ENCODE measurements around the gene KLHDC8B.
"Not testable (repeated sequence)": the region's sequence is repeated elsewhere in the genome, so short reads cannot be mapped to it uniquely, and the experiment has no call there.

Gene KLHDC8B

GRCh38 chr3:49183873-49184272 is 12.5 kb downstream of the KLHDC8B start:
- peaks cover 6% of the 10 kb centered on the region for H3K4me1 ChIP-seq (ENCODE audit: control insufficient read depth, insufficient read depth, low read length, poor library complexity, severe bottlenecking)
- 89 to 100% methylated on average over 1 of the region's 1 CpG for WGBS, 2 experiments (ENCODE audit: insufficient coverage in 2 of 2)
- no peak overlapping the region for H3K27ac ChIP-seq (ENCODE audit: low read depth, low read length, severe bottlenecking)
- H3K4me3 ChIP-seq (ENCODE audit: extremely low read depth, insufficient read depth, low read length, poor library complexity, severe bottlenecking) = no peak overlapping the region
- H3K36me3 ChIP-seq (ENCODE audit: control insufficient read depth, insufficient read depth, low read length) = no peaks in the 10 kb centered on the region
- no peaks in the 10 kb centered on the region for H3K9me3 ChIP-seq (ENCODE audit: control insufficient read depth, low read length)

DNA sequence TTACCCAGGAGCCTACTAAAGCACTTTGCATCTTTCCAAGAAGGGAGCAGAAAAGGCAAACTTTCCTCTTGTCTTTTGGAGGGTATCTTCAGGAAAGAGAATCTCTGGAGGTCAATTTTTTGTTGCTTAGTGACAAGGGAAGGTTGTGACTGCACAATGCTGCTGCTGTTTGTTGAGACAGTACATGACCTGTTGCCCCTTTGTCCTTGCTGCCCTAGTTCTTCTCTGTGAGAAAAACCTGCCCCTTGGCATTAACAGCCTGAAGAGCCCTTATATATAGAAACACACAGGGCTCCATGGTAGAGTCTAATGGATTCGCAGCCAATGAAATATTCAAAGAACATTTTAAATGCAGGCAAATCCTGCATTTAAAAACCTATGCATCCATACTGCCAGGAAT is 20.3 kb downstream of the KLHDC8B start:
- H3K4me3 ChIP-seq (ENCODE audit: extremely low read depth, insufficient read depth, low read length, poor library complexity, severe bottlenecking) = no peak overlapping the region
- no peaks in the 10 kb centered on the region for H3K9me3 ChIP-seq (ENCODE audit: control insufficient read depth, low read length)
- peaks cover 6% of the 10 kb centered on the region for H3K4me1 ChIP-seq (ENCODE audit: control insufficient read depth, insufficient read depth, low read length, poor library complexity, severe bottlenecking)
- no peak overlapping the region for H3K27ac ChIP-seq (ENCODE audit: low read depth, low read length, severe bottlenecking)
- WGBS, 2 experiments (ENCODE audit: insufficient coverage in 2 of 2) = 100% methylated on average over 1 of the region's 1 CpG; no CpG with 5 or more reads in 1 of the 2 experiments
- H3K36me3 ChIP-seq (ENCODE audit: control insufficient read depth, insufficient read depth, low read length) = no peaks in the 10 kb centered on the region

DNA sequence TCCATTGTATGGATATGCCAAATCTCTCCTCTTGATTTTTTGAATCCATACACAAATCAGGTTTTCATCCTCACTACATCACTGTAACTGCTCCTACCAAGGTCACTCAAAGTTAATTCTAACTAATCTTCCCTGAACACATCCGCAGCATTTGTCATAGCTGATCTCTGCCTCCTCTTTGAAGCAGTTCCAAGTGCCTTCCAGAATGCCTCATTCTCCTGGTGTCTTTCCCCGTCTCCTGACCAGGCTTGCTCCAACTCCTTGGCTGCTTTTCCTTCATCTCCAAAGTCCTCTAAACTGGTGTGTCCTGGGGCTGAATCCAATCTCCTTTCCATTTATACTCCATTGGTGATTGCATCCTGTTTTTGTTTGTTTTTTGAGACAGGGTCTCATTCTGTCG is 26.8 kb downstream of the KLHDC8B start:
- no peaks in the 10 kb centered on the region for H3K9me3 ChIP-seq (ENCODE audit: control insufficient read depth, low read length)
- 87 to 100% methylated on average over 2 to 3 of the region's 3 CpGs for WGBS, 2 experiments (ENCODE audit: insufficient coverage in 2 of 2)
- H3K4me1 ChIP-seq (ENCODE audit: control insufficient read depth, insufficient read depth, low read length, poor library complexity, severe bottlenecking) = no peaks in the 10 kb centered on the region
- H3K36me3 ChIP-seq (ENCODE audit: control insufficient read depth, insufficient read depth, low read length) = no peaks in the 10 kb centered on the region
- H3K27ac ChIP-seq (ENCODE audit: low read depth, low read length, severe bottlenecking) = no peak overlapping the region
- H3K4me3 ChIP-seq (ENCODE audit: extremely low read depth, insufficient read depth, low read length, poor library complexity, severe bottlenecking) = no peak overlapping the region

DNA sequence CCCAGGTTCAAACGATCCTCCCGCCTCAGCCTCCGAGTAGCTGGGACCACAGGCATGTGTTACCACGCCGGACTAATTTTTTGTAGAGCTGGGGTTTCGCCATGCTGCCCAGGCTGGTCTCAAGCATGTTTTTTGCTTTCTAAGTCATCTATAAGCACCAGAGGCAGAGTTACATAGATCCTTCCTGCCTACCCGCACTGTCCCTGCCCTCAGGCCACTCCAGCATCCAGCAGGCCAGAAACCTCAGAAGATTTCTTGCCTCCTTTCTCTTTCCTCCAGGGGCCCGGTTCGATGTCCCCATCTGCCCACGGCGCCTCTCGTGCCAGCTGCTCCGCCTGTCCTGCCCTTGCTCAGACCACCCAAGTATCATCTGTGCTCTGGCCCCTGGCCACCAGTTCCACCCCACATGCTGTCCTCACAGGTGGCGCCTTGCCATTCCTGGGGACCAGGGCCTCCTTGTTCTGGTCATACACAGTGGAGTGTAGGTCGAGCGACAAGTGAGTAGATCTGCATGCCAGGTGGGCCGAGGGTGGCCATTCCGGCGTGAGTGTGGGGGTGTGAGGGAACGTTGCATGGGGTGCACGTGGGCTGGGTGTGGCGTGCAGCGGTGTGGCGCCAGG is 27.3 kb downstream of the KLHDC8B start:
- H3K4me1 ChIP-seq (ENCODE audit: control insufficient read depth, insufficient read depth, low read length, poor library complexity, severe bottlenecking) = no peaks in the 10 kb centered on the region
- H3K27ac ChIP-seq (ENCODE audit: low read depth, low read length, severe bottlenecking) = no peak overlapping the region
- 93 to 94% methylated on average over 21 to 24 of the region's 24 CpGs for WGBS, 2 experiments (ENCODE audit: insufficient coverage in 2 of 2)
- H3K9me3 ChIP-seq (ENCODE audit: control insufficient read depth, low read length) = no peaks in the 10 kb centered on the region
- no peaks in the 10 kb centered on the region for H3K36me3 ChIP-seq (ENCODE audit: control insufficient read depth, insufficient read depth, low read length)
- no peak overlapping the region for H3K4me3 ChIP-seq (ENCODE audit: extremely low read depth, insufficient read depth, low read length, poor library complexity, severe bottlenecking)

DNA sequence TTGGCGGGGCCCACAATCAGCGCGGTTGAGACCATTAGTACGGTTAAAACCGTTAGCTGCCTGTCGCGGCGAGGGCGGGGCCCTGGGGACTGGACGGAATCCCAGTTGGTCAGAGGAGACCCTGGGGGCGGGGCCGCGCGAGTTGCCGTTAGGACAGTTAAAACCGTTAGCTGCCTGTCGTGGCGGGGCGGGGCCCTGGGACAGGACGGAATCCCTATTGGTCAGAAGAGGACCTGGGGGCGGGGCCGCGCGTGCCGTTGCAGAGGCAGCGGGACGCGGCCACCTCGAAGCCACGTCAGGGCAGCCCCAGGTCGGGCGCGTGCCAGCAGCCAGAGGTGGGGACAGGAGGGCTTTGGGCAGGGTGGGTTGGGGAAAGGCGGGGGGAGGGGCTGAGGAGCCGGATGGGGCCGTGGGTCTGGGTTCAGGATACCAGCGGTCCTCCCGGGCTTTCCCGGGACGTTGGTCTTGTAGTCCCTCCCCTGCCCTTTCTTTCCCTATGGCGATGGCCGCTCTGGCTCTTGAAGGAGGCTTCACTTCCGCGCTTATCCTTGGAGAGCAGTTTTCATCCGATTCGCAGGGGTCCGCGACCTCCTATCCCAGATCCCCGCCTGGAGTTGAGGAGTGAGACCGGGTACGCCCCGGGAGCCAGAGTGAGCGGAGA is 28.0 kb downstream of the KLHDC8B start:
- Histone ChIP-seq H3K4me1 (ENCODE audit: control insufficient read depth, insufficient read depth, low read length, poor library complexity, severe bottlenecking) (no peaks in the 10 kb centered on the region), H3K9me3 (ENCODE audit: control insufficient read depth, low read length) (no peaks in the 10 kb centered on the region), H3K36me3 (ENCODE audit: control insufficient read depth, insufficient read depth, low read length) (no peaks in the 10 kb centered on the region), H3K27ac (ENCODE audit: low read depth, low read length, severe bottlenecking) (no peak overlapping the region), H3K4me3 (ENCODE audit: extremely low read depth, insufficient read depth, low read length, poor library complexity, severe bottlenecking) (no peak overlapping the region)
- 95 to 97% methylated on average over 28 to 42 of the region's 53 CpGs for WGBS, 2 experiments (ENCODE audit: insufficient coverage in 2 of 2)

- Histone ChIP-seq H3K27ac (ENCODE audit: low read depth, low read length, severe bottlenecking) (no peak overlapping the region), H3K4me3 (ENCODE audit: extremely low read depth, insufficient read depth, low read length, poor library complexity, severe bottlenecking) (no peak overlapping the region), H3K36me3 (ENCODE audit: control insufficient read depth, insufficient read depth, low read length) (no peaks in the 10 kb centered on the region), H3K9me3 (ENCODE audit: control insufficient read depth, low read length) (no peaks in the 10 kb centered on the region), H3K4me1 (ENCODE audit: control insufficient read depth, insufficient read depth, low read length, poor library complexity, severe bottlenecking) (no peaks in the 10 kb centered on the region)
- WGBS, 2 experiments (ENCODE audit: insufficient coverage in 2 of 2) = 91 to 93% methylated on average over 15 of the region's 15 CpGs
These were observed 28.5 kb downstream of the KLHDC8B start for GRCh38 chr3:49199900-49200281.

DNA sequence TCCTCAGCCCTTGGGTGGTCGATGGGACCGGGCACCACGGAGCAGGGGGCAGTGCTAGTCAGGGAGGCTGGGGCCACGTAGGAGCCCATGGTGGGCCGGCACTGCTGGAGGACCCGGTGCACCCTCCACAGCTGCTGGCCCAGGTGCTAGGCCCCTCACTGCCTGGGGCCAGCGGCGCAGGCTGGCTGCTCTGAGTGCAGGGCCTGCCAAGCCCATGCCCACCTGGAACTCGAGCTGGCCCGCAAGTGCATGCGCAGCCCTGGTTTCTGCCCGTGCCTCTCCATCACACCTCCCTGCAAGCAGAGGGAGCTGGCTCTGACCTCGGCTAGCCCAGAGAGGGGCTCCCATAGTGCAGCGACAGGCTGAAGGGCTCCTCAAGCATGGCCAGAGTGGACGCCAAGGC is 42.1 kb downstream of the KLHDC8B start:
- Histone ChIP-seq H3K4me3 (ENCODE audit: extremely low read depth, insufficient read depth, low read length, poor library complexity, severe bottlenecking) (no peak overlapping the region), H3K9me3 (ENCODE audit: control insufficient read depth, low read length) (peaks cover 9% of the 10 kb centered on the region), H3K27ac (ENCODE audit: low read depth, low read length, severe bottlenecking) (no peak overlapping the region), H3K36me3 (ENCODE audit: control insufficient read depth, insufficient read depth, low read length) (no peaks in the 10 kb centered on the region), H3K4me1 (ENCODE audit: control insufficient read depth, insufficient read depth, low read length, poor library complexity, severe bottlenecking) (no peaks in the 10 kb centered on the region)
- WGBS, 2 experiments (ENCODE audit: insufficient coverage in 2 of 2) = 90 to 92% methylated on average over 13 to 15 of the region's 15 CpGs

- Histone ChIP-seq H3K27ac (ENCODE audit: low read depth, low read length, severe bottlenecking) (no peak overlapping the region), H3K9me3 (ENCODE audit: control insufficient read depth, low read length) (peaks cover 9% of the 10 kb centered on the region)
- WGBS, 2 experiments (ENCODE audit: insufficient coverage in 2 of 2) = 40 to 58% methylated on average over 2 of the region's 2 CpGs
These were observed 42.6 kb downstream of the KLHDC8B start for GRCh38 chr3:49213998-49214397.

GRCh38 chr3:49216687-49217086 is 45.3 kb downstream of the KLHDC8B start:
- not testable (repeated sequence) for H3K9me3 ChIP-seq (ENCODE audit: control insufficient read depth, low read length); H3K4me3 ChIP-seq (ENCODE audit: extremely low read depth, insufficient read depth, low read length, poor library complexity, severe bottlenecking); H3K36me3 ChIP-seq (ENCODE audit: control insufficient read depth, insufficient read depth, low read length); H3K27ac ChIP-seq (ENCODE audit: low read depth, low read length, severe bottlenecking); H3K4me1 ChIP-seq (ENCODE audit: control insufficient read depth, insufficient read depth, low read length, poor library complexity, severe bottlenecking)
- 67% methylated on average over 1 of the region's 3 CpGs; no CpG with 5 or more reads in 1 of the 2 experiments for WGBS, 2 experiments (ENCODE audit: insufficient coverage in 2 of 2)

More at GRCh38 chr3:49213998-49214397, 42.6 kb downstream of the KLHDC8B start:
- H3K36me3 ChIP-seq (ENCODE audit: control insufficient read depth, insufficient read depth, low read length) = no peaks in the 10 kb centered on the region
- H3K4me3 ChIP-seq (ENCODE audit: extremely low read depth, insufficient read depth, low read length, poor library complexity, severe bottlenecking) = no peak overlapping the region
- peaks cover 2% of the 10 kb centered on the region for H3K4me1 ChIP-seq (ENCODE audit: control insufficient read depth, insufficient read depth, low read length, poor library complexity, severe bottlenecking)

DNA sequence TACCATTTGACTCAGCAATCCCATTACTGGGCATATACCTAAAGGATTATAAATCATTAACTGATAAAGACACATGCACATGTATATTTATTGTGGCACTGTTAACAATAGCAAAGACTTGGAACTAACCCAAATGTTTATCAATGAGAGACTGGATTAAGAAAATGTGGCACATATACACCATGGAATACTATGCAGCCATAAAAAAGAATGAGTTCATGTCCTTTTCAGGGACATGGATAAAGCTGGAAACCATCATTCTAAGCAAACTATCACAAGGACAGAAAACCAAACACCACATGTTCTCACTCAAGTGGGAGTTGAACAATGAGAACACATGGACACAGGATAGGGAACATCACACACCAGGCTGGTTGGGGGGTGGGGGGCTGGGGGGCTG is 45.7 kb downstream of the KLHDC8B start:
- H3K4me1 ChIP-seq (ENCODE audit: control insufficient read depth, insufficient read depth, low read length, poor library complexity, severe bottlenecking); H3K4me3 ChIP-seq (ENCODE audit: extremely low read depth, insufficient read depth, low read length, poor library complexity, severe bottlenecking); H3K36me3 ChIP-seq (ENCODE audit: control insufficient read depth, insufficient read depth, low read length); H3K9me3 ChIP-seq (ENCODE audit: control insufficient read depth, low read length); H3K27ac ChIP-seq (ENCODE audit: low read depth, low read length, severe bottlenecking): not testable (repeated sequence)

- H3K27ac ChIP-seq (ENCODE audit: low read depth, low read length, severe bottlenecking) = no peak overlapping the region
- H3K4me3 ChIP-seq (ENCODE audit: extremely low read depth, insufficient read depth, low read length, poor library complexity, severe bottlenecking) = no peak overlapping the region
- WGBS, 2 experiments (ENCODE audit: insufficient coverage in 2 of 2) = 85 to 95% methylated on average over 7 of the region's 7 CpGs
- H3K4me1 ChIP-seq (ENCODE audit: control insufficient read depth, insufficient read depth, low read length, poor library complexity, severe bottlenecking) = peaks cover 3% of the 10 kb centered on the region
- H3K36me3 ChIP-seq (ENCODE audit: control insufficient read depth, insufficient read depth, low read length) = no peaks in the 10 kb centered on the region
- peaks cover 9% of the 10 kb centered on the region for H3K9me3 ChIP-seq (ENCODE audit: control insufficient read depth, low read length)
These were observed 46.5 kb downstream of the KLHDC8B start for GRCh38 chr3:49217688-49218470.
